WTC11 (cell line): ENCODE measurements around the gene EPHA6. TPM values are rescaled to one million over a fixed set of nuclear protein-coding genes. Genes with fewer than 3 reads are reported as not detected.
A peak's percentile ranks its signal among the peaks of the same experiment; 100 is the strongest.

Experiments used
- ATAC-seq: fragments of 200-7000 bp; cut with Tn5 transposase; 2 replicates; pipeline ENCODE4 v1.10.0; 2021; ENCODE audit warnings: mild to moderate bottlenecking, moderate library complexity
- CTCF ChIA-PET: fragments of 300-600 bp; sonication (Branson Sonifier 250); formaldehyde crosslinking; loops from one replicate; lab custom pipeline; 2021; ENCODE audit warnings: antibody characterized with exemption; lab: Charles Lee
- POLR2A ChIA-PET: fragments of 350-600 bp; sonication (Branson Sonifier 250); formaldehyde crosslinking; loops from one replicate; lab custom pipeline; 2021; ENCODE audit warnings: antibody characterized with exemption; lab: Charles Lee
- DNase-seq: peaks from one replicate; pipeline ENCODE4 v3.0.0; 2021; ENCODE audit warnings: low spot score
- H3K27ac Mint-ChIP-seq: 2 replicates; pipeline ENCODE4 v1.8.0; 2021; ENCODE audit warnings: mixed read lengths
- H3K27me3 Mint-ChIP-seq: 2 replicates; pipeline ENCODE4 v1.8.0; 2021; ENCODE audit warnings: low read depth, mild to moderate bottlenecking, moderate library complexity, mixed read lengths
- H3K36me3 Mint-ChIP-seq: 2 replicates; pipeline ENCODE4 v1.8.0; 2021; ENCODE audit warnings: mixed read lengths
- H3K4me1 Mint-ChIP-seq: 2 replicates; pipeline ENCODE4 v1.8.0; 2022; ENCODE audit warnings: mixed read lengths
- H3K4me3 Mint-ChIP-seq: 2 replicates; pipeline ENCODE4 v1.8.0; 2021; ENCODE audit warnings: mild to moderate bottlenecking, moderate library complexity, mixed read lengths
- H3K9me3 Mint-ChIP-seq: 2 replicates; pipeline ENCODE4 v1.8.0; 2021; ENCODE audit warnings: mixed read lengths
- ARID4B ChIP-seq: sonication (generic); formaldehyde crosslinking; IDR thresholded peaks from 2 replicates; pipeline ENCODE4 v1.8.0; 2023; ENCODE audit warnings: missing genetic modification reagents, mild to moderate bottlenecking, borderline replicate concordance
- CREB1 ChIP-seq: sonication (generic); formaldehyde crosslinking; IDR thresholded peaks from 2 replicates; pipeline ENCODE4 v1.8.0; 2023; ENCODE audit warnings: mild to moderate bottlenecking, missing genetic modification reagents
- CTCF ChIP-seq: fragments of 200-600 bp; IDR thresholded peaks from 2 replicates; pipeline ENCODE4 v1.8.0; 2022; ENCODE audit warnings: antibody characterized with exemption
- E2F4 ChIP-seq: sonication (generic); formaldehyde crosslinking; IDR thresholded peaks from 2 replicates; pipeline ENCODE4 v1.8.1; 2022; ENCODE audit warnings: low read depth, mild to moderate bottlenecking, moderate library complexity, missing genetic modification reagents, borderline replicate concordance
- E2F5 ChIP-seq: sonication (generic); formaldehyde crosslinking; IDR thresholded peaks from 2 replicates; pipeline ENCODE4 v1.8.1; 2022; ENCODE audit warnings: mild to moderate bottlenecking, moderate library complexity, missing genetic modification reagents
- EMX1 ChIP-seq: fragments of 250-450 bp; sonication (Bioruptor Pico); IDR thresholded peaks from 2 replicates; pipeline ENCODE4 v1.8.0; 2021; ENCODE audit warnings: mild to moderate bottlenecking
- ETV6 ChIP-seq: sonication (generic); formaldehyde crosslinking; IDR thresholded peaks from 2 replicates; pipeline ENCODE4 v1.8.1; 2022; ENCODE audit warnings: mild to moderate bottlenecking, missing genetic modification reagents
- FOXJ3 ChIP-seq: sonication (generic); formaldehyde crosslinking; IDR thresholded peaks from 2 replicates; pipeline ENCODE4 v1.9.0; 2021; ENCODE audit warnings: missing genetic modification reagents, mild to moderate bottlenecking, borderline replicate concordance
- FOXK1 ChIP-seq: sonication (generic); formaldehyde crosslinking; IDR thresholded peaks from 2 replicates; pipeline ENCODE4 v1.8.0; 2022; ENCODE audit warnings: mild to moderate bottlenecking, moderate library complexity, missing genetic modification reagents
- FOXP1 ChIP-seq: sonication (generic); formaldehyde crosslinking; IDR thresholded peaks from 2 replicates; pipeline ENCODE4 v1.8.0; 2022; ENCODE audit warnings: missing genetic modification reagents, mild to moderate bottlenecking, moderate library complexity, borderline replicate concordance
- MXD4 ChIP-seq: fragments of 250-450 bp; sonication (Bioruptor Pico); IDR thresholded peaks from 2 replicates; pipeline ENCODE4 v1.8.0; 2021; ENCODE audit warnings: mild to moderate bottlenecking, moderate library complexity, borderline replicate concordance
- NFE2L1 ChIP-seq: sonication (generic); formaldehyde crosslinking; IDR thresholded peaks from 2 replicates; pipeline ENCODE4 v1.8.1; 2023; ENCODE audit warnings: missing genetic modification reagents
- NR1H2 ChIP-seq: sonication (generic); formaldehyde crosslinking; IDR thresholded peaks from 2 replicates; pipeline ENCODE4 v1.9.0; 2021; ENCODE audit warnings: mild to moderate bottlenecking, moderate library complexity, missing genetic modification reagents
- NR3C1 ChIP-seq: sonication (generic); formaldehyde crosslinking; conservative IDR thresholded peaks from 2 replicates; pipeline ENCODE4 v1.8.1; 2023; ENCODE audit warnings: low read depth, mild to moderate bottlenecking, missing genetic modification reagents
- PRRX2 ChIP-seq: fragments of 250-450 bp; sonication (Bioruptor Pico); IDR thresholded peaks from 2 replicates; pipeline ENCODE4 v1.8.0; 2021; ENCODE audit warnings: mild to moderate bottlenecking
- RORB ChIP-seq: fragments of 250-450 bp; sonication (Bioruptor Pico); IDR thresholded peaks from 2 replicates; pipeline ENCODE4 v1.9.0; 2021; ENCODE audit warnings: mild to moderate bottlenecking
- SMAD4 ChIP-seq: sonication (generic); formaldehyde crosslinking; IDR thresholded peaks from 2 replicates; pipeline ENCODE4 v1.8.0; 2022; ENCODE audit warnings: mild to moderate bottlenecking, missing genetic modification reagents
- STAT6 ChIP-seq: sonication (generic); formaldehyde crosslinking; conservative IDR thresholded peaks from 2 replicates; pipeline ENCODE4 v1.8.1; 2023; ENCODE audit warnings: mild to moderate bottlenecking, low read depth, missing genetic modification reagents, moderate library complexity
- TP53 ChIP-seq: sonication (generic); formaldehyde crosslinking; IDR thresholded peaks from 2 replicates; pipeline ENCODE4 v1.8.1; 2023; ENCODE audit warnings: mild to moderate bottlenecking, missing genetic modification reagents
- ZBTB21 ChIP-seq: sonication (generic); formaldehyde crosslinking; IDR thresholded peaks from 2 replicates; pipeline ENCODE4 v1.8.1; 2023; ENCODE audit warnings: mild to moderate bottlenecking, missing genetic modification reagents, borderline replicate concordance
- ZMAT4 ChIP-seq: fragments of 250-450 bp; sonication (Bioruptor Pico); IDR thresholded peaks from 2 replicates; pipeline ENCODE4 v1.9.0; 2021; ENCODE audit warnings: mild to moderate bottlenecking
- ZNF317 ChIP-seq: sonication (generic); formaldehyde crosslinking; IDR thresholded peaks from 2 replicates; pipeline ENCODE4 v1.8.1; 2023; ENCODE audit warnings: low read depth, mild to moderate bottlenecking, moderate library complexity, missing genetic modification reagents, borderline replicate concordance
- ZNF396 ChIP-seq: fragments of 250-450 bp; sonication (Bioruptor Pico); IDR thresholded peaks from 2 replicates; pipeline ENCODE4 v1.8.0; 2021; ENCODE audit warnings: mild to moderate bottlenecking, moderate library complexity, borderline replicate concordance
- ZNF416 ChIP-seq: fragments of 250-450 bp; sonication (Bioruptor Pico); IDR thresholded peaks from 2 replicates; pipeline ENCODE4 v1.9.0; 2021; ENCODE audit warnings: mild to moderate bottlenecking, inconsistent platforms
- total RNA-seq: library from RNA; stranded (reverse); gene quantifications from 3 replicates; pipeline ENCODE4 v1.2.3, GENCODE V29; 2021

The EPHA6 gene
- total RNA-seq, 1 experiment from 2014 or later: 2.1 TPM

- H3K27ac Mint-ChIP-seq: no peak overlapping the region
- CTCF ChIA-PET: no interaction called here
Observed at GRCh38 chr3:96796101-96796500, 18.3 kb upstream of the EPHA6 start.

GRCh38 chr3:96803870-96804269 is 10.5 kb upstream of the EPHA6 start:
- TF ChIP-seq FOXP1 (CRISPR knock-in tag) (no peak), ETV6 (CRISPR knock-in tag) (no peak), MXD4 (CRISPR knock-in tag) (no peak), ZNF317 (CRISPR knock-in tag) (no peak), ZMAT4 (no peak), E2F4 (CRISPR knock-in tag) (no peak), CTCF (no peak), NFE2L1 (CRISPR knock-in tag) (no peak), ZNF416 (no peak), ARID4B (CRISPR knock-in tag) (no peak), PRRX2 (CRISPR knock-in tag) (no peak), TP53 (no peak), FOXK1 (CRISPR knock-in tag) (no peak), EMX1 (CRISPR knock-in tag) (no peak), ZBTB21 (CRISPR knock-in tag) (no peak)
- Mint-ChIP-seq H3K27me3 (no peaks in the 10 kb centered on the region), H3K27ac (peak overlapping the region; percentile 91), H3K9me3 (no peaks in the 10 kb centered on the region; the same call in 1 of the 2 replicates), H3K4me1 (peaks cover 24% of the 10 kb centered on the region), H3K36me3 (no peaks in the 10 kb centered on the region), H3K4me3 (peak overlapping the region; percentile 20; the same call in 1 of the 2 replicates)
- CTCF ChIA-PET: interaction anchor here (0.9 kb wide), 1 partner anchor 24 kb away, joined by 3 read pairs; no protein-coding TSS in a partner anchor
- DNase-seq (no peak), ATAC-seq (peak; percentile 77)
- POLR2A ChIA-PET: no interaction called here

More at GRCh38 chr3:96796101-96796500, 18.3 kb upstream of the EPHA6 start:
- no peak for ATAC-seq
- Mint-ChIP-seq H3K4me1 (no peaks in the 10 kb centered on the region), H3K36me3 (no peaks in the 10 kb centered on the region), H3K27me3 (no peaks in the 10 kb centered on the region), H3K9me3 (peaks cover 4% of the 10 kb centered on the region), H3K4me3 (no peak overlapping the region)
- DNase-seq: no peak
- POLR2A ChIA-PET: no interaction called here
- no peak for TF ChIP-seq NR1H2 (CRISPR knock-in tag)
- no peak for TF ChIP-seq CREB1 (CRISPR knock-in tag)
- no peak for TF ChIP-seq ZNF396 (CRISPR knock-in tag)
- TF ChIP-seq ZBTB21 (CRISPR knock-in tag): no peak
- TF ChIP-seq FOXJ3 (CRISPR knock-in tag): no peak
- TF ChIP-seq E2F5 (CRISPR knock-in tag): no peak
- TF ChIP-seq STAT6 (CRISPR knock-in tag): no peak
- no peak for TF ChIP-seq SMAD4 (CRISPR knock-in tag)
- no peak for TF ChIP-seq ZNF317 (CRISPR knock-in tag)
- TF ChIP-seq NR3C1 (CRISPR knock-in tag): no peak
- TF ChIP-seq RORB (CRISPR knock-in tag): no peak
